Stomach (tissue), 4 donors: ENCODE data around the gene SAMD8.

ENCODE experiments used
- CTCF ChIP-seq, 7 experiments: fragments of 450-650 bp in 4 of 7; fragments of 200-600 bp in 3 of 7; sonication (generic) in 3 of 7; IDR thresholded peaks; one replicate each; pipeline ENCODE4 v1.5.1; 2016 to 2019; ENCODE audit warnings: antibody characterized with exemption in 7 of 7, control low read depth in 2 of 7, mild to moderate bottlenecking in 1 of 7
- EP300 ChIP-seq: sonication (generic); formaldehyde crosslinking; IDR thresholded peaks from one replicate; pipeline ENCODE4 v1.6.1; 2017; ENCODE audit warnings: antibody characterized with exemption
- POLR2AphosphoS5 ChIP-seq, 3 donors: sonication (generic); formaldehyde crosslinking; IDR thresholded peaks; one replicate each; pipeline ENCODE4 v1.6.1; 2016; ENCODE audit warnings: antibody characterized with exemption in 3 of 3

GRCh38 chr10:75168275-75168674 lies 56.8 kb downstream of the SAMD8 start:
- TF ChIP-seq CTCF (IDR thresholded peaks at IDR 0.05) (no peak), EP300 (no peak), POLR2AphosphoS5 (IDR thresholded peaks at IDR 0.05) (no peak)
